Upper lobe of left lung (tissue), 6 donors: Measurements from ENCODE around the gene ATP1A1. TPM values are rescaled to one million over a fixed set of nuclear protein-coding genes. Genes with fewer than 3 reads are reported as not detected.

Source experiments
- ATAC-seq, 2 donors: fragments of 200-7000 bp; cut with Tn5 transposase; one replicate each; pipeline ENCODE4 v1.9.1; 2022; ENCODE audit warnings: mild to moderate bottlenecking in 2 of 2, moderate library complexity in 2 of 2; ENCODE audit not compliant: low FRiP score in 2 of 2
- DNase-seq, 2 donors: peaks; one replicate each; pipeline ENCODE4 v3.0.0-alpha.2; 2019 to 2020
- H3K27ac ChIP-seq, 4 donors: fragments of 200-600 bp; sonication (generic); one replicate each; pipeline ENCODE4 v1.5.1; 2016 to 2019
- H3K27me3 ChIP-seq, 4 donors: fragments of 200-600 bp; sonication (generic); one replicate each; pipeline ENCODE4 v1.5.1; 2017 to 2019
- H3K36me3 ChIP-seq, 4 donors: fragments of 200-600 bp; sonication (generic); one replicate each; pipeline ENCODE4 v1.5.1; 2016 to 2019
- H3K4me1 ChIP-seq, 4 donors: fragments of 200-600 bp; sonication (generic); one replicate each; pipeline ENCODE4 v1.5.1; 2018 to 2019
- H3K4me3 ChIP-seq, 4 donors: fragments of 200-600 bp; sonication (generic); one replicate each; pipeline ENCODE4 v1.5.1; 2017 to 2019; ENCODE audit warnings: mild to moderate bottlenecking in 2 of 4, moderate library complexity in 1 of 4
- H3K9me3 ChIP-seq, 4 donors: fragments of 200-600 bp; sonication (generic); one replicate each; pipeline ENCODE4 v1.5.1; 2018 to 2019
- CTCF ChIP-seq, 6 experiments: fragments of 450-650 bp in 4 of 6; fragments of 200-600 bp in 2 of 6; sonication (generic) in 2 of 6; IDR thresholded peaks; one replicate each; pipeline ENCODE4 v1.5.1; 2016 to 2019; ENCODE audit warnings: antibody characterized with exemption in 6 of 6
- EP300 ChIP-seq, 4 donors: sonication (generic); formaldehyde crosslinking; IDR thresholded peaks; one replicate each; pipeline ENCODE4 v1.5.1; 2017; ENCODE audit warnings: antibody characterized with exemption in 4 of 4, control low read depth in 2 of 4
- POLR2A ChIP-seq, 4 donors: fragments of 450-650 bp; IDR thresholded peaks; one replicate each; pipeline ENCODE4 v1.5.1; 2016 to 2017; ENCODE audit warnings: antibody characterized with exemption in 4 of 4, mild to moderate bottlenecking in 2 of 4
- POLR2AphosphoS5 ChIP-seq, 2 donors: sonication (generic); formaldehyde crosslinking; IDR thresholded peaks; one replicate each; pipeline ENCODE4 v1.5.1; 2017; ENCODE audit warnings: antibody characterized with exemption in 2 of 2
- WGBS, 2 donors: methylation state at CpG; one replicate each; pipeline ENCODE4 v1.1.5; 2017 to 2018; 5-methylcytosine and 5-hydroxymethylcytosine counted together
- total RNA-seq, 6 donors: library from RNA; depleted of rRNA in 4 of 6; stranded (reverse); fragments of >200 nt in 4 of 6; gene quantifications; one replicate each; pipeline versions ENCODE4 v1.1.0 to v1.2.1, GENCODE V29; 2016 to 2021
- donor health status: DM: no; HTN: no; CAD: no; lungs with moderate emphysema.
- donor health status: DM: no; HTN: yes; CAD: no; lungs with severe emphysema.

Gene ATP1A1
- total RNA-seq, 6 donors from 2014 or later = 383 to 829 (median 696) TPM

- no peak for ATAC-seq
- WGBS, 2 donors = 91 to 94% methylated on average over 6 of the region's 6 CpGs
Observed at GRCh38 chr1:116428576-116428975, 55.5 kb downstream of the ATP1A1 start.

GRCh38 chr1:116429821-116430374 is 56.9 kb downstream of the ATP1A1 start:
- 81 to 94% methylated on average over 2 of the region's 2 CpGs for WGBS, 2 donors
- Histone ChIP-seq H3K27ac (no peak overlapping the region), H3K4me3 (no peak overlapping the region), H3K36me3 (no peaks in the 10 kb centered on the region), H3K9me3 (no peaks in the 10 kb centered on the region), H3K27me3 (no peaks in the 10 kb centered on the region), H3K4me1 (no peaks in the 10 kb centered on the region)
- TF ChIP-seq CTCF (IDR thresholded peaks at IDR 0.05) (no peak), POLR2A (IDR thresholded peaks at IDR 0.05) (no peak), POLR2AphosphoS5 (IDR thresholded peaks at IDR 0.05) (no peak), EP300 (IDR thresholded peaks at IDR 0.05) (no peak)
- ATAC-seq = no peak
- DNase-seq = no peak

More at GRCh38 chr1:116428576-116428975, 55.5 kb downstream of the ATP1A1 start:
- Histone ChIP-seq H3K4me3 (no peak overlapping the region), H3K9me3 (no peaks in the 10 kb centered on the region), H3K4me1 (no peaks in the 10 kb centered on the region), H3K36me3 (no peaks in the 10 kb centered on the region), H3K27me3 (no peaks in the 10 kb centered on the region), H3K27ac (no peak overlapping the region)
- no peak for DNase-seq
- TF ChIP-seq POLR2AphosphoS5 (IDR thresholded peaks at IDR 0.05) (no peak), POLR2A (IDR thresholded peaks at IDR 0.05) (no peak), EP300 (IDR thresholded peaks at IDR 0.05) (no peak), CTCF (IDR thresholded peaks at IDR 0.05) (no peak)

GRCh38 chr1:116431870-116432500 is 58.9 kb downstream of the ATP1A1 start:
- WGBS, 2 donors = 71 to 76% methylated on average over 7 of the region's 7 CpGs
- H3K27me3 ChIP-seq = no peaks in the 10 kb centered on the region
- DNase-seq = no peak
- H3K27ac ChIP-seq = no peak overlapping the region
- no peaks in the 10 kb centered on the region for H3K36me3 ChIP-seq
- H3K9me3 ChIP-seq = no peaks in the 10 kb centered on the region
- no peak overlapping the region for H3K4me3 ChIP-seq
- ATAC-seq = no peak
- TF ChIP-seq POLR2A (IDR thresholded peaks at IDR 0.05) (no peak), POLR2AphosphoS5 (IDR thresholded peaks at IDR 0.05) (no peak), CTCF (IDR thresholded peaks at IDR 0.05) (no peak), EP300 (IDR thresholded peaks at IDR 0.05) (no peak)
- no peaks in the 10 kb centered on the region for H3K4me1 ChIP-seq

GRCh38 chr1:116432655-116433265 is 59.7 kb downstream of the ATP1A1 start:
- Histone ChIP-seq H3K36me3 (no peaks in the 10 kb centered on the region), H3K4me1 (no peaks in the 10 kb centered on the region), H3K9me3 (no peaks in the 10 kb centered on the region), H3K27ac (no peak overlapping the region), H3K27me3 (no peaks in the 10 kb centered on the region), H3K4me3 (no peak overlapping the region)
- 62 to 81% methylated on average over 3 of the region's 3 CpGs for WGBS, 2 donors
- no peak for DNase-seq
- TF ChIP-seq CTCF (IDR thresholded peaks at IDR 0.05) (no peak), POLR2AphosphoS5 (IDR thresholded peaks at IDR 0.05) (no peak), POLR2A (IDR thresholded peaks at IDR 0.05) (no peak), EP300 (IDR thresholded peaks at IDR 0.05) (no peak)
- ATAC-seq = no peak
